Astrocyte of the spinal cord (primary cell): ENCODE data around the gene TJP3.

ENCODE experiments used
- DNase-seq: peaks from one replicate; pipeline ENCODE4 v3.0.0; 2011; ENCODE audit warnings: low read depth, low spot score
- H3K4me3 ChIP-seq: 2 replicates; pipeline ENCODE4 v1.5.1; 2011; ENCODE audit warnings: low read depth, mild to moderate bottlenecking, low read length, moderate library complexity
- CTCF ChIP-seq: IDR thresholded peaks from 2 replicates; pipeline ENCODE4 v1.5.1; 2012; ENCODE audit warnings: low read depth, mild to moderate bottlenecking, low read length, inconsistent platforms
- in situ Hi-C: cut with HindIII; loops from 2 replicates; pipeline ENCODE4 v1.10.0; 2017; ENCODE audit warnings: low sequenced_read_pairs

Gene TJP3

GRCh38 chr19:3668331-3669081 lies 39.7 kb upstream of the TJP3 start:
- H3K4me3 ChIP-seq, result no peak overlapping the region
- DNase-seq, result no peak
- no peak for TF ChIP-seq CTCF
- in situ Hi-C loops, result no loop called here

- in situ Hi-C loops, result no loop called here
Observed at GRCh38 chr19:3669082-3669946, 38.9 kb upstream of the TJP3 start.

GRCh38 chr19:3669947-3670795 lies 38.0 kb upstream of the TJP3 start:
- no peak for TF ChIP-seq CTCF
- in situ Hi-C loops, result no loop called here
- DNase-seq, result peak; percentile 80
- no peak overlapping the region for H3K4me3 ChIP-seq

More at GRCh38 chr19:3669082-3669946, 38.9 kb upstream of the TJP3 start:
- no peak for DNase-seq
- no peak for TF ChIP-seq CTCF
- no peak overlapping the region for H3K4me3 ChIP-seq

- H3K4me3 ChIP-seq, result no peak overlapping the region
- TF ChIP-seq CTCF, result no peak
- DNase-seq, result peak; percentile 63
- in situ Hi-C loops, result no loop called here
Observed at GRCh38 chr19:3670796-3671679, 37.1 kb upstream of the TJP3 start.

- TF ChIP-seq CTCF, result peak; percentile 36
- in situ Hi-C loops, result no loop called here
- no peak for DNase-seq
- H3K4me3 ChIP-seq, result no peak overlapping the region
Observed at GRCh38 chr19:3671680-3672574, 36.3 kb upstream of the TJP3 start.
